ENCODE results near the gene OR13J1. TPM values are rescaled to one million over a fixed set of nuclear protein-coding genes. Genes with fewer than 3 reads are reported as not detected.

The OR13J1 gene
- total RNA-seq, 4 donors from 2014 or later, result not detected

GRCh38 chr9:35906923-35907699 lies 36.9 kb upstream of the OR13J1 start:
- DNase-seq (ENCODE audit: low spot score in 2 of 2), result peak; percentile 62 to 75
- WGBS, 2 donors, result 8 to 22% methylated on average over 12 to 14 of the region's 14 CpGs
- TF ChIP-seq POLR2A (IDR thresholded peaks at IDR 0.05), result peak in 1 of 2 donors; percentile 52
- TF ChIP-seq EP300 (IDR thresholded peaks at IDR 0.05), result peak in 1 of 2 donors; percentile 85
- peak in 1 of 5 experiments; percentile 20 for TF ChIP-seq CTCF (IDR thresholded peaks at IDR 0.05)
- Histone ChIP-seq H3K27me3 (no peaks in the 10 kb centered on the region), H3K36me3 (no peaks in the 10 kb centered on the region), H3K9me3 (no peaks in the 10 kb centered on the region), H3K27ac (peak overlapping the region; percentile 92 to 97 (median 94)), H3K4me3 (peak overlapping the region in 3 of 4 donors; percentile 8 to 47 (median 17)), H3K4me1 (peaks cover 0 to 91% (median 69%) of the 10 kb centered on the region in 4 donors)

- no peaks in the 10 kb centered on the region for H3K36me3 ChIP-seq
- peak; percentile 91 to 93 for DNase-seq (ENCODE audit: low spot score in 2 of 2)
Measured at GRCh38 chr9:35905912-35906679, 35.9 kb upstream of the OR13J1 start, which contains the start of gene HRCT1. HRCT1 (plus strand) TSS chr9:35906202; CDS start chr9:35906288, 86 bp downstream.

GRCh38 chr9:35905051-35905781 lies 35.0 kb upstream of the OR13J1 start:
- Histone ChIP-seq H3K4me1 (peaks cover 0 to 72% (median 65%) of the 10 kb centered on the region in 4 donors), H3K4me3 (no peak overlapping the region), H3K27me3 (no peaks in the 10 kb centered on the region), H3K27ac (peak overlapping the region; percentile 92 to 97 (median 94)), H3K9me3 (no peaks in the 10 kb centered on the region), H3K36me3 (no peaks in the 10 kb centered on the region)
- no peak for DNase-seq (ENCODE audit: low spot score in 2 of 2)
- WGBS, 2 donors, result 70 to 76% methylated on average over 8 of the region's 8 CpGs
- TF ChIP-seq POLR2A (IDR thresholded peaks at IDR 0.05) (no peak), EP300 (IDR thresholded peaks at IDR 0.05) (no peak), CTCF (IDR thresholded peaks at IDR 0.05) (no peak)

More at GRCh38 chr9:35905912-35906679, 35.9 kb upstream of the OR13J1 start, which contains the start of gene HRCT1:
- peak within 1 kb of the TSS; percentile 17 to 47 (median 24) for H3K4me3 ChIP-seq
- H3K9me3 ChIP-seq, result no peaks in the 10 kb centered on the region
- H3K4me1 ChIP-seq, result peaks cover 0 to 81% (median 69%) of the 10 kb centered on the region in 4 donors
- 21 to 28% methylated on average over 19 to 30 of the region's 30 CpGs for WGBS, 2 donors
- H3K27me3 ChIP-seq, result no peaks in the 10 kb centered on the region
- TF ChIP-seq EP300 (IDR thresholded peaks at IDR 0.05) (peak; percentile 16 to 91), POLR2A (IDR thresholded peaks at IDR 0.05) (peak in 1 of 2 donors; percentile 59), CTCF (IDR thresholded peaks at IDR 0.05) (no peak)
- H3K27ac ChIP-seq, result peak within 1 kb of the TSS; percentile 92 to 97 (median 94)

- DNase-seq (ENCODE audit: low spot score in 2 of 2), result no peak
- TF ChIP-seq POLR2A (IDR thresholded peaks at IDR 0.05), result no peak
- no peak for TF ChIP-seq EP300 (IDR thresholded peaks at IDR 0.05)
- TF ChIP-seq CTCF (IDR thresholded peaks at IDR 0.05), result no peak
- 49 to 55% methylated on average over 8 of the region's 8 CpGs for WGBS, 2 donors
- peaks cover 0 to 64% (median 56%) of the 10 kb centered on the region in 4 donors for H3K4me1 ChIP-seq
- H3K36me3 ChIP-seq, result no peaks in the 10 kb centered on the region
- H3K4me3 ChIP-seq, result no peak overlapping the region
- no peaks in the 10 kb centered on the region for H3K27me3 ChIP-seq
- no peaks in the 10 kb centered on the region for H3K9me3 ChIP-seq
- H3K27ac ChIP-seq, result peak overlapping the region; percentile 92 to 97 (median 94)
Measured at GRCh38 chr9:35904338-35904737, 34.1 kb upstream of the OR13J1 start.
